Thoracic aorta (tissue), 2 donors: ENCODE results near the gene SLC39A2. TPM values are rescaled to one million over a fixed set of nuclear protein-coding genes. Genes with fewer than 3 reads are reported as not detected.
"Not testable (repeated sequence)": the region's sequence is repeated elsewhere in the genome, so short reads cannot be mapped to it uniquely, and the experiment has no call there.

Experiments used
- ATAC-seq: fragments of 150-250 bp; one replicate; pipeline ENCODE4 v1.8.0; 2017; ENCODE audit warnings: low read depth; ENCODE audit not compliant: insufficient number of reproducible peaks, low FRiP score
- DNase-seq: peaks from one replicate; pipeline ENCODE4 v3.0.0-alpha.2; 2020; ENCODE audit warnings: low spot score
- H3K27ac ChIP-seq, 2 donors: fragments of 200-600 bp; sonication (generic); 1 replicate in 1 of 2; 2 replicates in 1 of 2; pipeline ENCODE4 v1.5.1; 2016; ENCODE audit warnings: mild to moderate bottlenecking in 2 of 2, moderate library complexity in 2 of 2
- H3K27me3 ChIP-seq: fragments of 200-600 bp; sonication (generic); replicated peaks from 2 replicates; pipeline ENCODE4 v1.6.0; 2016; ENCODE audit warnings: mild to moderate bottlenecking; ENCODE audit not compliant: insufficient read depth
- H3K36me3 ChIP-seq: fragments of 200-600 bp; sonication (generic); one replicate; pipeline ENCODE4 v1.5.1; 2016
- H3K4me1 ChIP-seq, 2 donors: fragments of 200-600 bp; sonication (generic); 1 replicate in 1 of 2; 2 replicates in 1 of 2; pipeline versions ENCODE4 v1.5.1 to v1.6.0; 2016; ENCODE audit warnings: low read depth in 2 of 2, mild to moderate bottlenecking in 1 of 2; ENCODE audit not compliant: control insufficient read depth in 1 of 2
- H3K4me3 ChIP-seq: fragments of 200-600 bp; sonication (generic); 2 replicates; pipeline ENCODE4 v1.5.1; 2016; ENCODE audit warnings: mild to moderate bottlenecking
- H3K9me3 ChIP-seq: fragments of 200-600 bp; sonication (generic); 2 replicates; pipeline ENCODE4 v1.5.1; 2016
- total RNA-seq, 2 donors: library from RNA; depleted of rRNA; stranded (reverse); fragments of >200 nt; gene quantifications; one replicate each; pipeline versions ENCODE4 v1.1.0 to v1.2.3, GENCODE V29; 2016
- TF ChIP-seq, protein P1 (sequence below): fragments of 200-600 bp; sonication (generic); IDR thresholded peaks from one replicate; pipeline ENCODE4 v1.5.1; 2019; ENCODE audit warnings: antibody characterized with exemption

SLC39A2 gene, protein sequence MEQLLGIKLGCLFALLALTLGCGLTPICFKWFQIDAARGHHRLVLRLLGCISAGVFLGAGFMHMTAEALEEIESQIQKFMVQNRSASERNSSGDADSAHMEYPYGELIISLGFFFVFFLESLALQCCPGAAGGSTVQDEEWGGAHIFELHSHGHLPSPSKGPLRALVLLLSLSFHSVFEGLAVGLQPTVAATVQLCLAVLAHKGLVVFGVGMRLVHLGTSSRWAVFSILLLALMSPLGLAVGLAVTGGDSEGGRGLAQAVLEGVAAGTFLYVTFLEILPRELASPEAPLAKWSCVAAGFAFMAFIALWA
- not detected for total RNA-seq

DNA sequence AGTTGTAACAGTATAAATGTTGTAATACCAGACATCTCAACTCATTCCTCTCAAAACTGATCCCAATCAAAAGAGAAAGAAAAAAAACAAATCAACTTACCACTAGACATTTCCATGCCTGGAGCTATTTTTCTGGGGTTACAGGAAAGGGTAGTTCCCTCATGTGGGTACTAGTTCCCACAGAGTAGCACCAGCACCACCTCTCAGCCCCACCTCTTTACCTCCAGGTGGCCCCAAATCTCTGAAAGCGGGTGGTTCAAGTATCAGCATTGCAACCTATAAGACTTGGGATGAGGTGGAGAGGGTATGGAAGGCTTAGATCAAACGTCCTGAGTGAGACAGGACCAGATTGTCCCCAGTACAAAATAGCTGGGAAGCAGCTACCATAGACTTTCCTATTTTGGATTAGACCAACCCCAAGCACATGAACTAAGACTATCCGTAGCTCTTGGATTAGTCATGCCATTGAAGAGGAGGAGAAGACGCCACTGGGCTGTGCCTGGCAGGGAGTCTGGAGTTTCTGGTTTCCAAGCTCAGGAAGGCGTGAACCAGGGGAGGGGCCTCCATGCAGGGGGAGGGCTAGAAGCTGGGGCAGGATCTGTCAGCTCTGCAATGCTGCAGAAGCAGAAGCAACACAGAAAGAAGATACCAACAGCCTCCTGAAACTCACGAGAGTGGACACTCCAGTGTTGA lies at the start of gene SLC39A2:
SLC39A2 (plus strand) TSS at position 620 of the 693 bp plus-strand sequence. CDS start 154 bp downstream, outside the sequence.
- Histone ChIP-seq H3K4me1 (peaks cover 0 to 6% of the 10 kb centered on the region in 2 donors), H3K27me3 (no peaks in the 10 kb centered on the region), H3K36me3 (peaks cover 26% of the 10 kb centered on the region), H3K27ac (no peak within 1 kb of the TSS), H3K9me3 (no peaks in the 10 kb centered on the region), H3K4me3 (no peak within 1 kb of the TSS)
- TF ChIP-seq, protein P1, sequence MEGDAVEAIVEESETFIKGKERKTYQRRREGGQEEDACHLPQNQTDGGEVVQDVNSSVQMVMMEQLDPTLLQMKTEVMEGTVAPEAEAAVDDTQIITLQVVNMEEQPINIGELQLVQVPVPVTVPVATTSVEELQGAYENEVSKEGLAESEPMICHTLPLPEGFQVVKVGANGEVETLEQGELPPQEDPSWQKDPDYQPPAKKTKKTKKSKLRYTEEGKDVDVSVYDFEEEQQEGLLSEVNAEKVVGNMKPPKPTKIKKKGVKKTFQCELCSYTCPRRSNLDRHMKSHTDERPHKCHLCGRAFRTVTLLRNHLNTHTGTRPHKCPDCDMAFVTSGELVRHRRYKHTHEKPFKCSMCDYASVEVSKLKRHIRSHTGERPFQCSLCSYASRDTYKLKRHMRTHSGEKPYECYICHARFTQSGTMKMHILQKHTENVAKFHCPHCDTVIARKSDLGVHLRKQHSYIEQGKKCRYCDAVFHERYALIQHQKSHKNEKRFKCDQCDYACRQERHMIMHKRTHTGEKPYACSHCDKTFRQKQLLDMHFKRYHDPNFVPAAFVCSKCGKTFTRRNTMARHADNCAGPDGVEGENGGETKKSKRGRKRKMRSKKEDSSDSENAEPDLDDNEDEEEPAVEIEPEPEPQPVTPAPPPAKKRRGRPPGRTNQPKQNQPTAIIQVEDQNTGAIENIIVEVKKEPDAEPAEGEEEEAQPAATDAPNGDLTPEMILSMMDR, result no peak
- DNase-seq (no peak), ATAC-seq (no peak)

DNA sequence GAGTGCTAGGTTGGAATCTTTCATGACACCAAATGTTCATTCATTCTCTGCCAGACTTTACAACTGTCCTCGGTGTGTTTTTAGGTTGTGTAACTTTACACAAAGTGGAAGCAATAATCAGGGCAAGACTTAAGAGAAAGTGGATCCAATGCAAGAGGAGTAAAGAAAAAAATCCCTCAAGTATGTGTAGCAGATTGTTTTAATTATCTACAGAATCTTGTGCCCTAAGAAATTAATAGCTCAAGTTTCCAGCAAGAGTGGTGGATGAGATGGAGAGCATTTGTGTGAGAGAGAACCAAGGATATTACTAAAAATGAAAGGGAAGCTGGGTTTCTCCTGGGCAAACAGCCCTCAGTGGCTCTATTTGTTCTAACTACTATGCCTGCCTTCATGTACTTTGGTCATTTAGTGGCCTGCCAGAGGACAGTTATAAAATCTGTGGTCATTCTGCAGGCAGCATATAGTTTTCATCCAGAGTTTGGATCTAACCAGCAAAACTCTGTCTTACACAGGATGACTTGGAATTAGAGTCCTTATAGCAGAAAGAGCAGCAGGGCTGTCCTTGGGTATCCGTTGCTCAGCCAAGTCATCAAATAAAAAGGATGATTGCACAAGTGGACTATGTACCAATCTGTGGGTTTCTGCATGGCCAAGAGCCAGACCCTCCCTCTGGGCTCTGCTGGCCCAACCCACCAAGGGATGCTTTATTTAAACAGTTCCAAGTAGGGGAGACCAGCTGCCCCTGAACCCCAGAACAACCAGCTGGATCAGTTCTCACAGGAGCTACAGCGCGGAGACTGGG lies 44.2 kb upstream of the SLC39A2 start, which contains the start of gene RNASE2:
RNASE2 (plus strand) TSS at position 752 of the 802 bp plus-strand sequence. CDS start 285 bp downstream, outside the sequence.
- not testable (repeated sequence) for H3K9me3 ChIP-seq, H3K4me3 ChIP-seq, H3K27ac ChIP-seq, ATAC-seq, H3K4me1 ChIP-seq, H3K36me3 ChIP-seq, H3K27me3 ChIP-seq, DNase-seq

DNA sequence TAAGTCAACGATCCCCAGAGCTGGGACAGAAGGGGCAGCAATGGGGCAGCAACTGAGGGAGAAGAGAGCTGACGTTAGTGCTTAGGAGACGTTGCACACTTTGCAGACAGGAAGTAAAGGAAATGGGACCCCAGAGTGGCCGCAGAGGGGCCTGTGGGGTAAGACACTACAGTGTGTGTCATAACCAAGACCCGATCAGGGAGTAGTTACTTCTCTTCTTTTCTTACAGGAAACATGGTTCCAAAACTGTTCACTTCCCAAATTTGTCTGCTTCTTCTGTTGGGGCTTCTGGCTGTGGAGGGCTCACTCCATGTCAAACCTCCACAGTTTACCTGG lies 43.6 kb upstream of the SLC39A2 start:
- H3K4me3 ChIP-seq, H3K27ac ChIP-seq, H3K36me3 ChIP-seq, DNase-seq, H3K27me3 ChIP-seq, H3K9me3 ChIP-seq, ATAC-seq, H3K4me1 ChIP-seq: not testable (repeated sequence)

DNA sequence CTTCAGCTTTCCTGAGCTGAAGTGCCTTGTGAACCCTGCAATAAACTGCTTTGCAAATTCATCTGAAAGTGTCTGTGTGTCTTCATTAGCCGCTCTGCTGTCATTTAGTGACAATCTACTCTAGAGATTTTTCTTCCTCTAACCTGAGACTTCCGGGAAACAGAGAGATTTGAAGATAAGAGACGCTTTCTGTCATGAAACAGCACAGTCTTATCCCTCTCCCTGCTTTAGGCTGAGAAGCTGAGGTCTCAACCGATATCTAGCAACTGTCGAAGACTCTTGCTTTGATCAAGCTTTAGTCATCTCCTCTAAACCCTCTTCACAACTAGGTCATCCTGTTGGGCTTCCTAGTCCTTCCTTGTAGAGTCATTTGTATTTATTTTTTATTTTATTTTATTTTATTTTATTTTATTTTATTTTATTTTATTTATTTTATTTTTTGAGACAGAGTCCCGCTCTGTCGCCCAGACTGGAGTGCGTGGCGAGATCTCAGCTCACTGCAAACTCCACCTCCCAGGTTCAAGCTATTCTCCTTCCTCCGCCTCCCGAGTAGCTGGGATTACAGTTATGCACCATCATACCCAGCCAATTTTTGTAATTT lies 42.6 kb upstream of the SLC39A2 start:
- Histone ChIP-seq H3K4me3 (no peak overlapping the region), H3K36me3 (no peaks in the 10 kb centered on the region), H3K9me3 (no peaks in the 10 kb centered on the region), H3K27ac (no peak overlapping the region), H3K4me1 (peaks cover 0 to 2% of the 10 kb centered on the region in 2 donors), H3K27me3 (no peaks in the 10 kb centered on the region)
- DNase-seq (no peak), ATAC-seq (no peak)
- TF ChIP-seq, protein P1, result no peak

DNA sequence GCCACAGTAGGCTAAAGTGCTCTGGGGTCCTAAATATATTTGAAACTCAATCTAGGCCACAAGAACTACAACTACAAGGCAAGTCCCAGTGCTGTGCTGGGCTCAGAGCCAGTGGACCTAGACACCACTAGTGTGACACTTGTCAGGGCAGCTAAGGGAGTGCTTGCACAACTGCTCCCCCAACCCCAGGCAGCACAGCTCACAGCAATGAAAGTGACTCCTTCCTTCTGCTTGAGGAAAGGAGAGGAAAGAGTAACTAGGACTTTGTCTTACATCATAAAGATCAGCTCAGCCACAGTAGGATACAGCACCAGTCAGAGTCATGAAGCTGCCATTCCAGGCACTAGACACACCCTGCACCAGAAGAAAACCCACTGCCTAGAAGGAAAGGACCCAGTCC lies 40.1 kb upstream of the SLC39A2 start:
- not testable (repeated sequence) for H3K4me1 ChIP-seq, DNase-seq, H3K36me3 ChIP-seq, ATAC-seq, H3K27ac ChIP-seq, H3K9me3 ChIP-seq, H3K4me3 ChIP-seq, H3K27me3 ChIP-seq

DNA sequence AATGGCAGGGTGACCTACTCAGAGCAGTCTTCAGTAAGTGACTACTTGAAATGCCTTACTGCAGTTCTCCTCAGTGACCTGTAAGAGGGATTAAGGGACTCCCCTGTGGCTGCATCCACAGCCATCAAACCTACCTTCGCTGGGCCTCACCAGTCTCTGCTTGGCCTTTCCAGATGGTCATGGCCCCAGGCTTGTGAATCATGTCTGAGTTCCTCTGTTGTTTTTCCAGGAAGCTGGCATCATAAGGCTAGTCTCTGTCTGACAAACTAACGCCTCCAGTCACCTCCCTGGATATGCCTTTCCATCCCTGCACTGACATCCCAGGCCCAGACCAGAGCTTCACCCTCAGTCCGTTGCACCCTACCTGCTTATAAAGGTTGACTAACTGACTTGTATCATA lies 29.8 kb upstream of the SLC39A2 start:
- ATAC-seq, result no peak
- Histone ChIP-seq H3K9me3 (no peaks in the 10 kb centered on the region), H3K4me3 (no peak overlapping the region), H3K27ac (no peak overlapping the region), H3K36me3 (no peaks in the 10 kb centered on the region), H3K27me3 (no peaks in the 10 kb centered on the region), H3K4me1 (peaks cover 4 to 11% of the 10 kb centered on the region in 2 donors)
- TF ChIP-seq, protein P1, result no peak
- DNase-seq, result no peak
